AG04450 (cell line): ENCODE measurements around the gene FILIP1L. TPM values are rescaled to one million over a fixed set of nuclear protein-coding genes. Genes with fewer than 3 reads are reported as not detected.

Source experiments
- CTCF ChIA-PET: fragments of 300-600, 350-600 bp; formaldehyde crosslinking; extraction: SDS; loops from one replicate; lab custom pipeline; 2022; ENCODE audit warnings: antibody characterized with exemption, inconsistent platforms; lab: Charles Lee
- POLR2A ChIA-PET: fragments of 350-600 bp; formaldehyde crosslinking; extraction: SDS; loops from one replicate; lab custom pipeline; 2021; ENCODE audit warnings: antibody characterized with exemption, inconsistent platforms; lab: Yijun Ruan, JAX
- DNase-seq: peaks from one replicate; pipeline ENCODE4 v3.0.0-alpha.2; 2011; ENCODE audit warnings: low read depth, low spot score
- H3K27ac ChIP-seq: one replicate; pipeline ENCODE4 v1.5.1; 2012; ENCODE audit warnings: low read depth, low read length, control low read depth
- H3K27me3 ChIP-seq: one replicate; pipeline ENCODE4 v1.6.0; 2012; ENCODE audit warnings: low read length; ENCODE audit not compliant: control insufficient read depth, insufficient read depth
- H3K4me3 ChIP-seq: 2 replicates; pipeline ENCODE4 v1.5.1; 2011; ENCODE audit warnings: mild to moderate bottlenecking, low read depth, low read length, control low read depth
- H3K9me3 ChIP-seq: 2 replicates; pipeline ENCODE4 v1.5.1; 2012; ENCODE audit warnings: low read length; ENCODE audit not compliant: control insufficient read depth, insufficient read depth
- polyA minus RNA-seq: library from RNA; depleted of rRNA, polyadenylated mRNA; stranded (reverse); fragments of >200 nt; gene quantifications from 2 replicates; pipeline ENCODE4 v1.2.3, GENCODE V29; 2011; rRNA and poly(A)+ RNA removed
- polyA plus RNA-seq: library from polyadenylated mRNA; depleted of rRNA; stranded (reverse); fragments of >200 nt; gene quantifications from 2 replicates; pipeline ENCODE4 v1.2.3, GENCODE V29; 2011; rRNA removed
- TF ChIP-seq, protein P1 (sequence below): IDR thresholded peaks from 2 replicates; pipeline ENCODE4 v1.5.1; 2011; ENCODE audit warnings: low read depth, low read length, control low read depth, inconsistent platforms

Gene FILIP1L
- polyA plus RNA-seq (75.5 and 90.7 TPM in 2 replicates), polyA minus RNA-seq (152 and 160 TPM in 2 replicates)

GRCh38 chr3:100114413-100115030 lies at the start of gene FILIP1L:
TSS of gene FILIP1L (minus strand) at chr3:100114501.
- TF ChIP-seq, protein P1, sequence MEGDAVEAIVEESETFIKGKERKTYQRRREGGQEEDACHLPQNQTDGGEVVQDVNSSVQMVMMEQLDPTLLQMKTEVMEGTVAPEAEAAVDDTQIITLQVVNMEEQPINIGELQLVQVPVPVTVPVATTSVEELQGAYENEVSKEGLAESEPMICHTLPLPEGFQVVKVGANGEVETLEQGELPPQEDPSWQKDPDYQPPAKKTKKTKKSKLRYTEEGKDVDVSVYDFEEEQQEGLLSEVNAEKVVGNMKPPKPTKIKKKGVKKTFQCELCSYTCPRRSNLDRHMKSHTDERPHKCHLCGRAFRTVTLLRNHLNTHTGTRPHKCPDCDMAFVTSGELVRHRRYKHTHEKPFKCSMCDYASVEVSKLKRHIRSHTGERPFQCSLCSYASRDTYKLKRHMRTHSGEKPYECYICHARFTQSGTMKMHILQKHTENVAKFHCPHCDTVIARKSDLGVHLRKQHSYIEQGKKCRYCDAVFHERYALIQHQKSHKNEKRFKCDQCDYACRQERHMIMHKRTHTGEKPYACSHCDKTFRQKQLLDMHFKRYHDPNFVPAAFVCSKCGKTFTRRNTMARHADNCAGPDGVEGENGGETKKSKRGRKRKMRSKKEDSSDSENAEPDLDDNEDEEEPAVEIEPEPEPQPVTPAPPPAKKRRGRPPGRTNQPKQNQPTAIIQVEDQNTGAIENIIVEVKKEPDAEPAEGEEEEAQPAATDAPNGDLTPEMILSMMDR = no peak
- ChIA-PET CTCF (interaction anchor here (1.2 kb wide), 2 partner anchors 45 to 139 kb away, joined by 3 read pairs; no protein-coding TSS in a partner anchor), POLR2A (no interaction called here)

GRCh38 chr3:100163787-100164186 lies 49.5 kb upstream of the FILIP1L start:
- Histone ChIP-seq H3K27me3 (no peaks in the 10 kb centered on the region), H3K27ac (no peak overlapping the region), H3K4me3 (no peak overlapping the region), H3K9me3 (no peaks in the 10 kb centered on the region)
- DNase-seq = no peak
- ChIA-PET CTCF (interaction anchor here (0.5 to 1.4 kb wide), 2 partner anchors 320 to 332 kb away, joined by 3 to 8 read pairs; no protein-coding TSS in a partner anchor), POLR2A (no interaction called here)
- TF ChIP-seq, protein P1 = no peak

More at GRCh38 chr3:100114413-100115030, at the start of gene FILIP1L:
- Histone ChIP-seq H3K27ac (no peak within 1 kb of the TSS), H3K4me3 (no peak within 1 kb of the TSS), H3K27me3 (no peaks in the 10 kb centered on the region), H3K9me3 (no peaks in the 10 kb centered on the region)
- DNase-seq = no peak

GRCh38 chr3:100160521-100160920 lies 46.2 kb upstream of the FILIP1L start:
- ChIA-PET CTCF (no interaction called here), POLR2A (no interaction called here)
- H3K27me3 ChIP-seq = no peaks in the 10 kb centered on the region
- DNase-seq = no peak
- no peak overlapping the region for H3K4me3 ChIP-seq
- H3K9me3 ChIP-seq = peaks cover 10% of the 10 kb centered on the region
- H3K27ac ChIP-seq = no peak overlapping the region
- TF ChIP-seq, protein P1 = no peak

GRCh38 chr3:100159331-100160153 lies 45.2 kb upstream of the FILIP1L start:
- CTCF ChIA-PET = no interaction called here
- TF ChIP-seq, protein P1 = no peak
- H3K27ac ChIP-seq = peak overlapping the region; percentile 77
- no peaks in the 10 kb centered on the region for H3K27me3 ChIP-seq
- H3K9me3 ChIP-seq = peaks cover 10% of the 10 kb centered on the region
- no peak overlapping the region for H3K4me3 ChIP-seq
- peak; percentile 46 for DNase-seq
- POLR2A ChIA-PET = interaction anchor here (0.6 kb wide), 1 partner anchor 63 kb away, joined by 3 read pairs; no protein-coding TSS in a partner anchor
